CD4-positive, alpha-beta T cell treated with Interleukin-15 for 1 hour (primary cell): ENCODE data around the gene TMEM185A.
"Not testable (repeated sequence)": the region's sequence is repeated elsewhere in the genome, so short reads cannot be mapped to it uniquely, and the experiment has no call there.

ENCODE experiments used
- DNase-seq: peaks from one replicate; pipeline ENCODE4 v3.0.0-alpha.2; 2020

The TMEM185A gene

DNA sequence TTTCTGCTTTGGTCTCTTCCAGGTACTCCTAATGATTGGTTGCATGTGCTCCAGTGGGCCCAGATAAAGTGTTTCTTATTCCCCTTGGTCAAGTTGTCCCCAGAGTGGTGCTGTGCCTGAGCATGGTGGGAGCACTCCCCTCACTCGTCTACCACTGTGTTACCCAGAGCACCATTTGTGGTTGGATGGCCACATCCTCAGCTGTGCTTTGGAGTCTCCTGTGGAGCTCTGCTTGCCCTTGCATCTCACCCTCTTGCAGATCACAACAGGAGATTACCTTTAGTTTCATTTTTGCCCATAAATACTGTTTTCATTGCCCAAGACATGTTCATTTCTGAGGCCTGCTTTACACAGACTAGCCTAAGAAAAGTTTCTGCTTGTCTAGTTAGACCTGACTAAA lies 81.1 kb downstream of the TMEM185A start:
- not testable (repeated sequence) for DNase-seq

DNA sequence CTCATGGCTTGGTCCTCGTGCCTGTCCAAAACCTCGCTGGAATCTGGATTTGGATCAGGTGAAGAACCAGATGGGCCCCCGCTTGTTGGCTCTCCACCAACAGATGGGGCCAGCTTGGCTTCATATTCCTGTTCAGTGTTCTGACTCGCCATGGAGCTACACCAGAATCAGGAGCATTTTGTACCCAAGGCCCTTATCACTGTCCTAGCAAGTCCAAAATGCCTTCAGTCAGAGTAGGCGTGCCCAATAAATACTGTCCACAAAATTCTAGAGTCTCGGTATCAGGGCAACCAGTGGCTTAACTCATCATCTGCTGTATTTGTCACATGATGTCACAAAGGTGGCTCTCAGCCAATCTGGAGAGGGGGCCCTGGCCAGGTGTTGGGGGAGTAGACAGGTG lies 81.9 kb downstream of the TMEM185A start, which contains the start of gene HSFX3:
TSS of gene HSFX3 (minus strand) at position 224 of the 400 bp plus-strand sequence. CDS start at position 152, 72 bp downstream.
- not testable (repeated sequence) for DNase-seq

- DNase-seq, result not testable (repeated sequence)
Observed at GRCh38 chrX:149547782-149548181, 83.8 kb downstream of the TMEM185A start.

DNA sequence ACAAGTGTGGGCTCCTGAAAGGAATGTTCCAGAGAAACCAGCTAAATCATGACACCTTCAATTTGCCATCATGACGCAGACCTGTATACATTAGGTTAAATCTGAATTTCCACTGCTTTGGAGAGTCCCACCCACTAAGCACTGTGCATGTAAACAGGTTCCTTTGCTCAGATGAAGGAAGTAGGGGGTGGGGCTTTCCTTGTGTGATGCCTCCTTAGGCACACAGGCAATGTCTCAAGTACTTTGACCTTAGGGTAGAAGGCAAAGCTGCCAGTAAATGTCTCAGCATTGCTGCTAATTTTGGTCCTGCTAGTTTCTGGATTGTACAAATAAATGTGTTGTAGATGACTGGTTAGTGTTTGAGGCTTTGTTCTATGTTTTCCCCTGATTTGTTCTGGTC lies 84.6 kb downstream of the TMEM185A start:
- not testable (repeated sequence) for DNase-seq
